ENCODE data around the gene TXLNB.

Gene TXLNB

GRCh38 chr6:139251691-139252390 is 40.0 kb downstream of the TXLNB start:
- H3K4me3 ChIP-seq (ENCODE audit: low read length): no peak overlapping the region
- no peak for TF ChIP-seq CTCF (conservative IDR thresholded peaks at IDR 0.05; ENCODE audit: low read length)
- DNase-seq (ENCODE audit: low read depth): no peak

GRCh38 chr6:139251045-139251690 is 40.6 kb downstream of the TXLNB start:
- TF ChIP-seq CTCF (conservative IDR thresholded peaks at IDR 0.05; ENCODE audit: low read length): no peak
- no peak overlapping the region for H3K4me3 ChIP-seq (ENCODE audit: low read length)
- peak; percentile 21 for DNase-seq (ENCODE audit: low read depth)

GRCh38 chr6:139250296-139251044 is 41.3 kb downstream of the TXLNB start:
- peak; percentile 60 for TF ChIP-seq CTCF (conservative IDR thresholded peaks at IDR 0.05; ENCODE audit: low read length)
- peak; percentile 43 for DNase-seq (ENCODE audit: low read depth)
- H3K4me3 ChIP-seq (ENCODE audit: low read length): no peak overlapping the region

- TF ChIP-seq CTCF (conservative IDR thresholded peaks at IDR 0.05; ENCODE audit: low read length): no peak
- H3K4me3 ChIP-seq (ENCODE audit: low read length): no peak overlapping the region
- DNase-seq (ENCODE audit: low read depth): no peak
Observed at GRCh38 chr6:139249395-139249794, 42.4 kb downstream of the TXLNB start.

GRCh38 chr6:139248911-139249310 is 42.9 kb downstream of the TXLNB start:
- no peak for TF ChIP-seq CTCF (conservative IDR thresholded peaks at IDR 0.05; ENCODE audit: low read length)
- DNase-seq (ENCODE audit: low read depth): peak; percentile 16

GRCh38 chr6:139247618-139248017 is 44.2 kb downstream of the TXLNB start:
- TF ChIP-seq CTCF (conservative IDR thresholded peaks at IDR 0.05; ENCODE audit: low read length): no peak
- DNase-seq (ENCODE audit: low read depth): no peak
- no peak overlapping the region for H3K4me3 ChIP-seq (ENCODE audit: low read length)

More at GRCh38 chr6:139248911-139249310, 42.9 kb downstream of the TXLNB start:
- no peak overlapping the region for H3K4me3 ChIP-seq (ENCODE audit: low read length)

Measured in AG10803 (cell line).